OCI-LY1 (cell line): ENCODE results near the gene STK39.

Source experiments
- H2AFZ ChIP-seq: fragments of 200-600 bp; sonication (generic), shearing (Covaris generic); 2 replicates; pipeline ENCODE4 v1.6.0; 2014; ENCODE audit warnings: antibody characterized with exemption, mild to moderate bottlenecking, low read length
- H3F3A ChIP-seq: fragments of 200-600 bp; sonication (generic), shearing (Covaris generic); 2 replicates; pipeline ENCODE4 v1.6.0; 2014; ENCODE audit warnings: mild to moderate bottlenecking, antibody characterized with exemption, low read length, moderate library complexity; ENCODE audit not compliant: insufficient read depth
- H3K27ac ChIP-seq: fragments of 200-600 bp; sonication (generic); 2 replicates; pipeline ENCODE4 v1.5.1; 2014; ENCODE audit warnings: low read length, mixed run types, mild to moderate bottlenecking, low read depth; ENCODE audit not compliant: poor library complexity, severe bottlenecking
- H3K27me3 ChIP-seq: fragments of 200-600 bp; sonication (generic); 2 replicates; pipeline ENCODE4 v1.6.0; 2014; ENCODE audit warnings: antibody characterized with exemption, mild to moderate bottlenecking, low read length, moderate library complexity; ENCODE audit not compliant: insufficient read depth
- H3K36me3 ChIP-seq: fragments of 200-600 bp; sonication (generic); 2 replicates; pipeline ENCODE4 v1.6.1; 2014; ENCODE audit warnings: mild to moderate bottlenecking, antibody characterized with exemption, low read length, moderate library complexity, mixed read lengths; ENCODE audit not compliant: insufficient read depth
- H3K4me1 ChIP-seq: fragments of 200-600 bp; sonication (generic); 2 replicates; pipeline ENCODE4 v1.5.1; 2014; ENCODE audit warnings: mild to moderate bottlenecking, low read length, moderate library complexity; ENCODE audit not compliant: insufficient read depth, severe bottlenecking
- H3K4me2 ChIP-seq: fragments of 200-600 bp; sonication (generic), shearing (Covaris generic); 2 replicates; pipeline ENCODE4 v1.6.1; 2014; ENCODE audit warnings: low read length
- H3K4me3 ChIP-seq: fragments of 200-600 bp; sonication (generic); 2 replicates; pipeline ENCODE4 v1.5.1; 2014; ENCODE audit warnings: low read length, low read depth, mild to moderate bottlenecking, mixed read lengths; ENCODE audit not compliant: poor library complexity, severe bottlenecking
- H3K79me2 ChIP-seq: fragments of 200-600 bp; shearing (Covaris generic); 2 replicates; pipeline ENCODE4 v1.6.1; 2016; ENCODE audit warnings: mixed run types, low read length, mixed read lengths; ENCODE audit not compliant: insufficient read depth
- H3K9ac ChIP-seq: fragments of 200-600 bp; sonication (generic), shearing (Covaris generic); 2 replicates; pipeline ENCODE4 v1.6.1; 2014; ENCODE audit warnings: mild to moderate bottlenecking, low read length, mixed read lengths
- H3K9me2 ChIP-seq: fragments of 200-600 bp; sonication (generic), shearing (Covaris generic); 2 replicates; pipeline ENCODE4 v1.6.1; 2014; ENCODE audit warnings: low read depth, mild to moderate bottlenecking, low read length, mixed read lengths
- H3K9me3 ChIP-seq: fragments of 200-600 bp; shearing (Covaris generic); 2 replicates; pipeline ENCODE4 v1.6.1; 2014; ENCODE audit warnings: low read length, mixed read lengths
- H4K20me1 ChIP-seq: fragments of 200-600 bp; sonication (generic), shearing (Covaris generic); 2 replicates; pipeline ENCODE4 v1.6.0; 2016; ENCODE audit warnings: mild to moderate bottlenecking, low read length; ENCODE audit not compliant: insufficient read depth
- EZH2 ChIP-seq: fragments of 200-600 bp; sonication (generic), shearing (Covaris generic); IDR thresholded peaks from 2 replicates; pipeline ENCODE4 v1.8.0; 2017; ENCODE audit warnings: borderline replicate concordance, mixed run types, mild to moderate bottlenecking, antibody characterized with exemption, low read length, moderate library complexity, mixed read lengths
- TF ChIP-seq, protein P1 (sequence below): fragments of 200-600 bp; sonication (generic), shearing (Covaris generic); IDR thresholded peaks from 2 replicates; pipeline ENCODE4 v1.5.1; 2017; ENCODE audit warnings: mild to moderate bottlenecking, antibody characterized with exemption, low read length, moderate library complexity, mixed read lengths

STK39 gene

DNA sequence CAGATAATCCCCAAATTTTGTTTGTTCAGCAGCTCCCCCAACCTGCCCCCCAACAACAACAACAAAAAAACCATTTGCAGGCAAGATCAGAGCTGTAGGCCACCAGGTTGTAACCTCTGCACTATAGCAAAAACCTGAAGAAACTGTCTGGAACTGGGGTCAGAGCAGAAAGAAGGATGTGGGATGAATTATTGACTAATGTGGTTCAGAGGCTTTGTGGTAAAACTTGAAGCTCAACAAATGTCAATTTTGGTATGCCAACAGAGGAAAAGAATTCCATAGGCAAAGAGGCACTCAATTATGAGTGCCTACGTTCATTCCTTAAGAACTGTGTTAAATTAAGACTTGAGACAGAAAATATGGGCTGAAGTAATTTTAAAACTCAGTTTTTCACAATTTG lies 255.1 kb downstream of the STK39 start:
- H3K4me3 ChIP-seq, result no peak overlapping the region
- H3K9me2 ChIP-seq, result no peaks in the 10 kb centered on the region
- peaks cover 4% of the 10 kb centered on the region; the same call in 1 of the 2 replicates for H3K36me3 ChIP-seq
- H3K4me1 ChIP-seq, result no peaks in the 10 kb centered on the region
- no peaks in the 10 kb centered on the region for H3K9me3 ChIP-seq
- no peak overlapping the region for H2AFZ ChIP-seq
- H3K27me3 ChIP-seq, result no peaks in the 10 kb centered on the region
- H3F3A ChIP-seq, result no peaks in the 10 kb centered on the region
- no peaks in the 10 kb centered on the region for H4K20me1 ChIP-seq
- no peak overlapping the region for H3K4me2 ChIP-seq
- H3K27ac ChIP-seq, result no peak overlapping the region
- no peaks in the 10 kb centered on the region for H3K79me2 ChIP-seq
- TF ChIP-seq, protein P1, sequence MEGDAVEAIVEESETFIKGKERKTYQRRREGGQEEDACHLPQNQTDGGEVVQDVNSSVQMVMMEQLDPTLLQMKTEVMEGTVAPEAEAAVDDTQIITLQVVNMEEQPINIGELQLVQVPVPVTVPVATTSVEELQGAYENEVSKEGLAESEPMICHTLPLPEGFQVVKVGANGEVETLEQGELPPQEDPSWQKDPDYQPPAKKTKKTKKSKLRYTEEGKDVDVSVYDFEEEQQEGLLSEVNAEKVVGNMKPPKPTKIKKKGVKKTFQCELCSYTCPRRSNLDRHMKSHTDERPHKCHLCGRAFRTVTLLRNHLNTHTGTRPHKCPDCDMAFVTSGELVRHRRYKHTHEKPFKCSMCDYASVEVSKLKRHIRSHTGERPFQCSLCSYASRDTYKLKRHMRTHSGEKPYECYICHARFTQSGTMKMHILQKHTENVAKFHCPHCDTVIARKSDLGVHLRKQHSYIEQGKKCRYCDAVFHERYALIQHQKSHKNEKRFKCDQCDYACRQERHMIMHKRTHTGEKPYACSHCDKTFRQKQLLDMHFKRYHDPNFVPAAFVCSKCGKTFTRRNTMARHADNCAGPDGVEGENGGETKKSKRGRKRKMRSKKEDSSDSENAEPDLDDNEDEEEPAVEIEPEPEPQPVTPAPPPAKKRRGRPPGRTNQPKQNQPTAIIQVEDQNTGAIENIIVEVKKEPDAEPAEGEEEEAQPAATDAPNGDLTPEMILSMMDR, result no peak
- TF ChIP-seq EZH2, result no peak
- no peak overlapping the region for H3K9ac ChIP-seq

DNA sequence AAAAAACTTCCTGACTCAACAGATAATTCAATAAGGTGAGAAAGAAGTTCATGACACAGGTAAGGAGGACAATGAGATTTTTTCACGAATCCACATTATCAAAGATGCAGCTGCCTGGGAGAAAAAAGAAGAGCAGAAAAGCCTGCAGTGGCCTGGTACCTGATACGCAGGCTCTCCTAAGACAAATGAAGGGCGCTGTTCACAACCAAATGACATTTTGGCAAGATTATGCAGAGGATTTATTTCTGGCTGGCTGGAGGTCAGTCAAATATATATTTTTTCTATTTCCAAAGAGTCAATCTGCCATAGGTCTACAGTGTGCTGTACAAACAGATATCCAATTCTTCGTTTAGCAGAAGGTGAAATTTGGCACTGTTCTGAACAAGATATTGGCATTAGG lies 257.3 kb downstream of the STK39 start:
- no peak overlapping the region for H3K9ac ChIP-seq
- no peak overlapping the region for H3K4me2 ChIP-seq
- no peaks in the 10 kb centered on the region for H3K9me3 ChIP-seq
- H3K4me1 ChIP-seq, result no peaks in the 10 kb centered on the region
- H3K27ac ChIP-seq, result no peak overlapping the region
- H3K79me2 ChIP-seq, result no peaks in the 10 kb centered on the region
- H4K20me1 ChIP-seq, result no peaks in the 10 kb centered on the region
- H3F3A ChIP-seq, result no peaks in the 10 kb centered on the region
- TF ChIP-seq EZH2, result no peak
- TF ChIP-seq, protein P1, result no peak
- H2AFZ ChIP-seq, result no peak overlapping the region
- no peak overlapping the region for H3K4me3 ChIP-seq
- no peaks in the 10 kb centered on the region for H3K27me3 ChIP-seq
- H3K36me3 ChIP-seq, result no peaks in the 10 kb centered on the region
- H3K9me2 ChIP-seq, result no peaks in the 10 kb centered on the region

DNA sequence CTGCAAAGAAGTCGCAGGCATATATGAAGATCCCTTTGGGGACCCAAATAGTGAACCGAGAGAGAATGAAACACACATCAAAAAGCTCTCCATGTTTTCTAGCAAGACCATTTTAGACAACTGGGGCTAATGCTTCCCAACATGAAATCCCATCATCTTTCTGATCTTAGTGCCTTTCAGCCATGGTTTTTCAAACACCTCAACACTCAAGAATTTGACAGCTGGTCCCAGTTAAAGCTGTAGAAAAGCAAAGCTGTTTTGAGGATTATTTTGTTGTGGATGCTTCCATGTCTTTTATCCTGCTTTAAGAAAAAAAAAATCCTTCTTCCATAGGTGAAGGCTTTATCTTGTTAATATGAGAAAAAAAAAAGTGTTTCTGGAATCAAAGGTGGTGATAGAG lies 259.1 kb downstream of the STK39 start:
- Histone ChIP-seq H3K4me2 (no peak overlapping the region), H2AFZ (no peak overlapping the region), H3K79me2 (no peaks in the 10 kb centered on the region), H3K27ac (no peak overlapping the region), H3K4me1 (no peaks in the 10 kb centered on the region), H3F3A (no peaks in the 10 kb centered on the region), H3K9ac (no peak overlapping the region), H3K9me3 (no peaks in the 10 kb centered on the region), H3K27me3 (no peaks in the 10 kb centered on the region), H4K20me1 (no peaks in the 10 kb centered on the region), H3K9me2 (no peaks in the 10 kb centered on the region), H3K4me3 (no peak overlapping the region), H3K36me3 (peaks cover 6% of the 10 kb centered on the region; the same call in 1 of the 2 replicates)
- no peak for TF ChIP-seq EZH2
- TF ChIP-seq, protein P1, result no peak
